Astrocyte of the spinal cord (primary cell): Measurements from ENCODE around the gene HCN3.

Experiments used
- DNase-seq: peaks from one replicate; pipeline ENCODE4 v3.0.0; 2011; ENCODE audit warnings: low read depth, low spot score
- H3K4me3 ChIP-seq: 2 replicates; pipeline ENCODE4 v1.5.1; 2011; ENCODE audit warnings: low read depth, mild to moderate bottlenecking, low read length, moderate library complexity
- in situ Hi-C: cut with HindIII; loops from 2 replicates; pipeline ENCODE4 v1.10.0; 2017; ENCODE audit warnings: low sequenced_read_pairs
- TF ChIP-seq, protein P1 (sequence below): IDR thresholded peaks from 2 replicates; pipeline ENCODE4 v1.5.1; 2012; ENCODE audit warnings: low read depth, mild to moderate bottlenecking, low read length, inconsistent platforms

The HCN3 gene

DNA sequence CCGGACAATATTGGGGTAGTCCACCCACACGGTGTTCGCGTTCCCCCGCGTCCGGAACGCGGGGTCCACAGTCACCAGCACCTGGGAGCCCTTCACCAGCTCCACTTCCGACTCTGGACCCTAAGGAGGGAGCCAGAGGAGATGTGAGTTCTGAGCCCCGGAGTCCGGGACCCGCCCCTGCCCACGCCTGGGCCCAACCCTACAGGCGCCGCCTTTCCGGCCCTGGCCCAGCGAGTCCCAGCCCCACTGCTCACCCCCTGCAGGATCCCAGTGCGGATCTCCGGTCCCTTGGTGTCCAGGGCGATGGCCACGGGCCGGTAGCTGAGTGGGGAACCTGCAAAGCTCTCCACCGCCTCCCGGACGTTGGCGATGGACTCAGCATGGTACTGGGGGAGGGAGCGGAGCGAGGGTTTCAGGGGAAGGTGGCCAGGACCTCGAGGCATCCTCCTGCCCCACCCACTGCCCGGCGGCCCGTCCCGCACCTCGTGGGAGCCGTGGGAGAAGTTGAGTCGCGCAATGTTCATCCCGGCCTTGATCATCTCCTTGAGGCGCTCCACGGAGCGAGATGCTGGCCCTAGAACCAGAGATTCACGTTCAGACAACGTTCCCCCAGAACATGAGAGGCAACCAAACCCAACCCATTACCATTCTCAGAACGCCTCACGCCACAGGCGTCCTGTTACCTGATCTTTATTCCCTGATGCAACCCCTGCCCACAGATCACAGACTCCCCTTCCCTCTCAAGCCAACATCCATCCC lies 18.1 kb downstream of the HCN3 start:
- in situ Hi-C loops, result no loop called here
- DNase-seq, result no peak
- H3K4me3 ChIP-seq, result peak overlapping the region; percentile 2

DNA sequence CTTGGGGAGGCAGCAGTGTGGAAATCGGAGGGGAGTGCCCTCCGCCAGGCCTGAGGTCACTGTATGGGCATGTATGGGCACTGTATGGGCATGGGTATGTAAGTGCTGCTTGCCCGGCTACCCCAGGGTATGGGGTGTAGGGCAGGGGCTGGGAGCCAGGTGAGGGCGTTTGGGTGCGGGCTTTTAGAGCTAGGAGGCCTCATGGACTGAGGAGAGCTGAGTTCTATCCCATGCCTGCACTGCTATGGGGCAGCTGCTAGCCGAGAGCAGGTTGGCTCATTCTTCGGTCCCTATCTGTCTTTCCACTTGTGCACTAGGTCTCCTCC lies 18.6 kb downstream of the HCN3 start:
- no peak for DNase-seq
- in situ Hi-C loops, result no loop called here
- no peak overlapping the region for H3K4me3 ChIP-seq
- TF ChIP-seq, protein P1, sequence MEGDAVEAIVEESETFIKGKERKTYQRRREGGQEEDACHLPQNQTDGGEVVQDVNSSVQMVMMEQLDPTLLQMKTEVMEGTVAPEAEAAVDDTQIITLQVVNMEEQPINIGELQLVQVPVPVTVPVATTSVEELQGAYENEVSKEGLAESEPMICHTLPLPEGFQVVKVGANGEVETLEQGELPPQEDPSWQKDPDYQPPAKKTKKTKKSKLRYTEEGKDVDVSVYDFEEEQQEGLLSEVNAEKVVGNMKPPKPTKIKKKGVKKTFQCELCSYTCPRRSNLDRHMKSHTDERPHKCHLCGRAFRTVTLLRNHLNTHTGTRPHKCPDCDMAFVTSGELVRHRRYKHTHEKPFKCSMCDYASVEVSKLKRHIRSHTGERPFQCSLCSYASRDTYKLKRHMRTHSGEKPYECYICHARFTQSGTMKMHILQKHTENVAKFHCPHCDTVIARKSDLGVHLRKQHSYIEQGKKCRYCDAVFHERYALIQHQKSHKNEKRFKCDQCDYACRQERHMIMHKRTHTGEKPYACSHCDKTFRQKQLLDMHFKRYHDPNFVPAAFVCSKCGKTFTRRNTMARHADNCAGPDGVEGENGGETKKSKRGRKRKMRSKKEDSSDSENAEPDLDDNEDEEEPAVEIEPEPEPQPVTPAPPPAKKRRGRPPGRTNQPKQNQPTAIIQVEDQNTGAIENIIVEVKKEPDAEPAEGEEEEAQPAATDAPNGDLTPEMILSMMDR, result no peak

More for the DNA sequence above, 18.1 kb downstream of the HCN3 start:
- TF ChIP-seq, protein P1, result no peak

- no peak for DNase-seq
- in situ Hi-C loops, result no loop called here
Observed at GRCh38 chr1:155296661-155297060, 19.4 kb downstream of the HCN3 start.

DNA sequence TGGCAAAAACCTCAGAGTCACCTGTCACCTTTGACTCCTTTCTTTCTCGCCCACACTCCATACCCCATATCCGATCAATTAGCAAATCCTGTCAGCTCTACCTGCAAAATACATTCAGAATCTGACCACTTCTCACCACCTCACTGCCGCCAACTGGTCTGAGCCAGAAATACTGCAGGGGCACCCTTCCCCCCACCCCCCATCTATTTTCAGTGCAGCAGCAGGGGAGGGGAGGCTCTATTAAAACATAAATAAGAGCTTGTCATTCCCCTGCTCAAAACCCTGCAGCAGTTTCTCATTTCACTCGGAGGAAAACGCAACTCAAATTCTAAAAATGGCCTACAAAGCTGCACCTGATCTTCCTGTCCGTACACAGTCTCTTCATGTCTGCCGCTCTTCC lies 20.1 kb downstream of the HCN3 start:
- in situ Hi-C loops, result no loop called here
- TF ChIP-seq, protein P1, result no peak
- no peak overlapping the region for H3K4me3 ChIP-seq
- no peak for DNase-seq

More at GRCh38 chr1:155296661-155297060, 19.4 kb downstream of the HCN3 start:
- TF ChIP-seq, protein P1, result no peak
- H3K4me3 ChIP-seq, result no peak overlapping the region

- in situ Hi-C loops, result no loop called here
- DNase-seq, result no peak
- TF ChIP-seq, protein P1, result no peak
- no peak overlapping the region for H3K4me3 ChIP-seq
Observed at GRCh38 chr1:155300024-155300423, 22.8 kb downstream of the HCN3 start.

DNA sequence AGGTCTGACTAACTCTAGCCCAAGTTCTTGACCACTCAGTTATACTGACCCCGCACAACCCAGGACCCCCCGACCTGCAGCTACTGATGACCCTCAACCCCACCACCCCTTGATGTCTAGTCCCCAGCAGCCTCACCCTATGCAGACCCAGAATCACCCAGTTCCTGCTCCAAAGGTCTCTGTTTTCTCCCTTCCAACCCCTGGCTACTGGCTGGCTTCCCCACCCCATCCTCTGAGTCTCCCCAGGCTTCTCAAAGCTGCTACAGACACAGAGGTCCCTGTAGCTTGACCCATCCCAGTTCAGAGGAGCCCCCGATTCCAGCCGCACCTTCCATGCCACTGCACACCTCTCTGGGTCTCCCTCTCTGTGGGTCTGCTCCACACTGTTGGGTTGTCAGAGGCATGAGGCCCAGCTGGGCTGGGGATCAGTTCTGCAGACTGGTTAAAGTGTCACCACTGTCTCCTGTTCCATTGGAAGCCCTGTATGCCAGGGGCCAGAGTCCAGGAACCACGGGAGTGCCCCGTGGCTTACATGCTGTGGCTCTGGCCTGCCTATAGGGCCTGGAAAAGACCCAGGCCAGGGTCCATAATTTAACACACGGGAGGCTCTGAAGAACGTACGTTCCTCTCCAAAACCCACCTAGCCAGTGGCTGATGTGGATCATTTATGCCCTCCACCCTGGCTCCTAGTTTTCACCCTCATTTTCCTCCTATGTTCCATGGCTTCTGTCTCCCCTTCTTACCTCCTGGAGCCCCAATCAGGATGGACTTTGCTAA lies 23.5 kb downstream of the HCN3 start:
- H3K4me3 ChIP-seq, result no peak overlapping the region
- TF ChIP-seq, protein P1, result no peak
- in situ Hi-C loops, result no loop called here
- no peak for DNase-seq
